COR-L47 (cell line): Measurements from ENCODE around the gene CSTA.
A peak's percentile ranks its signal among the peaks of the same experiment; 100 is the strongest.
"Not testable (repeated sequence)": the region's sequence is repeated elsewhere in the genome, so short reads cannot be mapped to it uniquely, and the experiment has no call there.

Source experiments
- DNase-seq: peaks from one replicate; lab custom pipeline; 2025; lab: John Stamatoyannopoulos, UW

CSTA gene

DNA sequence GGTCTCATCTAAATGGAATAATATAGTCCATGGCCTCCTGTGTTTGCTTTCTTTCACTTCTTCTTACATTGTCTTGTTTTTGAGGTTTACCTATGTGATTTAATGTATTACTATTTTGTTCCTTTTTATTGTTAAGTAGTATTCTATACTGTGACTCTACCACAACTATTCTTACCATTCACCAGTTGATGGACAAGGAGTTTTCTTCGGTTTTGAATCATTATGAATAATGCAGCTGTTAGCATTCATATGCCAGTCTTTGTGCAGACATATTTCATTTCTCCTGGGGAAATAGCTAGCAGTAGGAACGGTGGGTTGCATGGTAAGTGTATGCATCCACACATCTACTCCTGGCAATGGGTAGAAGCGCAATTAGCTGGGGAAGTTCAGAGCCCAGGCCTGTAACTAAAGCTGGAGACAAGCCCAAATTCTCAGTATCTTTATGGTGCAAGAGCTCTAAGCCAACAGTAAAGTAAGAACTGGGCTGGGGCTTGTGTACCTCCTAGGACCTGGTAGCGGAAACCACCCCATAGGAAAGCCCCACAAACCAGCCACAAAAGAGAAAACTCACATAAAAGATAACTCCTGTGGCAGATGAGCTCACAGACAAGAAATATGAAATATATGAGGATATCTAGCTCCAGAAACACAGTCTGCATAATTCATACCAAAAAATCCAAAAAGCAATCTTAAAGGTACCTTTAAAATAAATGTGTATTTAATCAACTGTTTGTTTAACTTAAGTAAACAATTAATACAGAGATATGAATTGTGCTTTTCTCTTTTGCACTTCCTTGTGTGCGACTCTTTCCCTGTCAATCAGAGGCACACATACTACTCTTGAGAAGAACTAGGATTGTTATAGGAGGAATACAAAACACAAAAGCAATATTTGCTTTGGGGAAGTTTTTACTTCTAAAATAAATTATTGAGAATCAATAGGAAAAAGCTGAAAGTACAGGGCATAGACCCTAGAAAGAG lies 2.7 kb upstream of the CSTA start:
- no peak for DNase-seq

DNA sequence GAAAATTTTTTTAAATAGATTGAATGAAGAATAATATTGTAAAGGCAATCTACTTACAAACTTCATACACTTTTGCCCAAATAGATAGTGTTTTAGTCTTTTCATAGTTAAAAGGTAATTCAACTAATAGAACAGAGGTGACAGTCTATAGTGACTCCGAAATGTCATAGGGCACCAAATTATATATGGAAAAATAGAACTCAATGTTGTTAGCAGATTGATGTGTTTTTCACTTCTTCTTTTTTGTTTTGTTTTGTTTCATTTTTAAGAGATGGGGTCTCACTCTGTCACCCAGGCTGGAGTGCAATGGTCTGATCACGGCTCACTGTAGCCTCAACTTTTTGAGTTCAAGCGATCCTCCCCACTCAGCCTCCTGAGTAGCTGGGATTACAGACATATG lies 721 bp downstream of the CSTA start:
- no peak for DNase-seq

DNA sequence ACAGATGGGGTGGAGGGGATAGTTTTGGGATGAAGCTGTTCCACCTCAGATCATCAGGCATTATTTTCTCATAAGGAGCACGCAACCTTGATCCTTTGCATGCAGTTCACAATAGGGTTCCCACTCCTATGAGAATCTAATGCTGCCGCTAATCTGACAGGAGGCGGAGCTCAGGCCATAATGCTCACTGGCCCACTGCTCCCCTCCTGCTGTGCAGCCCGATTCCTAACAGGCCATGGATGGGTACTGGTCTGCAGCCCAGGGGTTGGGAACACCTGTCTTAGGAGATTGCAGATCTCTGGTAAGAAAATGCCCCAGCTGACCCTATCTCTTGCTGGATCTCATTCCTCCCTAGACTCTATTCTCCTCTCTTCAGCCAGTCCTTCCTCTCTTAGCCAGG lies 6.8 kb downstream of the CSTA start:
- DNase-seq, result no peak

DNA sequence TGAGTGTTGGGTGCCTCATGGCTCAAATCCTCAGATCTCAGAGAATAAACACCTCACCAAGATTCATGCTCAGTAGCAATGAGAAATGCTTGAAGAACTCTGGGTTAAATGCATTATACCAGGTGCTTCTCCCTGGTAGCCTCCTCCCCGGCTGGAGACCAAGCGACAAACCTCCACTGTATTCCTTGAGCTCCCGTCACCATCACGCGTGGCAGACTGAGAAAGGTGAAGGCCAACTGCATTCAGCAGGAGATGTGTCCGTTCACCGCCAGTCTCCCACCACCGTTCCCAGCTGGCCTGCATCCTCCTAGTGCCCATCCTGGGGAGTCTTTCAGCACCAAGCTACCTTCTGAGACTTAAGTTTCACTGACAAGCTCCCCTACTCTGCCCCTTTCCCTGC lies 7.5 kb downstream of the CSTA start:
- no peak for DNase-seq

DNA sequence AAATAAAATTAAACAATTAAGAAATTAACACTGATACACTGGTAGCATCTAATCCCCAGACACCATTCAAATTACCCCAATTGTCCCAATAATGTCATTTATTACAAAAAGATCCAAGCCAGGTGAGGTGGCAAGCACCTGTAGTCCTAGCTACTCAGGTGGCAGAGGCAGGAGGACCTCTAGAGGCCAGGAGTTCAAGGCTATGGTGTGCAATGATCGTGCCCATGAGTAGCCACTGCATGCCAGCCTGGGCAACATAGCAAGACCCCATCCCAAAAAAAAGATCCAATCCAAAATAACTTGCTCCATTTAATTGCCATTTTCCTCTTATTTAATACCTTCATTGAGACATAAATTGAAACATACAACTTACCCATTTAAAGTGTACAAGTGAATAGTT lies 17.8 kb downstream of the CSTA start:
- no peak for DNase-seq

DNA sequence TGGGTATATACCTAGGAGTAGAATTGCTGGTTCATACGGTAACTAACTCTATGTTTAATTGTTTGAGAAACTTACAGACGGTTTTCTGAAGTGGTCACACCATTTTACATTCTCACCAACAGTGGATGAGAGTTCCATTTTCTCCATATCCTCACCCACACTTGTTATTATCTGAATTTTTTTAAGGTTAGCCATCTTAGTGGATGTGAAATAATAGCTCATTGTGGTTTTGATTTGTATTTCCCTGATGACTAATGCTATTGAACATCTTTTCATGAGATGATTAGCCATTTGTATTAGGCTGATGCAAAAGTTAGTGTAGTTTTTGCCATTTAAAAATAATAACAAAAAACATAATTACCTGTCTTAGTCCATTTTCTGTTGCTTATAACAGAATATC lies 18.6 kb downstream of the CSTA start:
- no peak for DNase-seq

DNA sequence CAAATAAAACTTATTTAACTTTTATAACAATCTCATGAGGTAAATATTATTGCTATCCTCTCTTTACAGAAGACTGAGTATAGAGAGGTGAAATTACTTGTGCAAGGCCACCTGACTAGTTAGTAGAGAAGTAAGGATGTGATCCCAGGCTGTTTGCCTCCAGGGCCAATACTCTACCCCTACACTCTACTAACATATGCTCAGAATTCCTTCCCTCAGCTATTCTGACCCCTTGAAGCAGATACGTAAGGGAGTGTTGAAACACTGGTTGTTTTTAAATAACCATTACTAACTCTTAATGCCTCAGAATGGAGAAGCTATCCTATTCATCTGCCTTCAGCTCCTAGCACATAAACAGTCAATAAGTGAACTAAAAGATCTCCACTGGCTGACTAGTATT lies 24.1 kb downstream of the CSTA start:
- no peak for DNase-seq

DNA sequence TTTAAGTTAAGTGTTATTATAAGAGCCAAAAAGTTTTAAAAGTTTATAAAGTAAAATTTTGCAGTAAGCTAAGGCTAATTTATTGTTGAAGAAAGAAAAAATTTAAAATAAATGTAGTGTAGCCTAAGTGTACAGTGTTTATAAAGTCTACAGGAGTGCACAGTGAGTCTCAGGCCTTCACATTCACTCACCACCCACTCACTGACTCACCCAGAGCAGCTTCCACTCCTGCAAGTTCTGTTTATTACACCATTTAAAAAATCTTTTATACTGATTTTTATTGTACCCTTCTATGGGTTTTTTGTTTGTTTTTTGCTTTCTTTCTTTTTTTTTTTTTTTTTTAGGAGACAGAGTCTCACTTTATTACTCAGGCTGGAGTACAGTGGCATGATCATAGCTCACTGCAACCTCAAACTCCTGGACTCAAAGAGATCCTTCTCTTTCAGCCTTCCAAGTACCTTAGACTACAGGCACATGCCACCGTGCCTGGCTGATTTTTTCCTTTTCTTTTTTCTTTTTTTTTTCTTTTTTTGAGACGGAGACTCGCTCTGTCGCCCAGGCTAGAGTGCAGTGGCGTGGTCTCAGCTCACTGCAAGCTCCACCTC lies 25.9 kb downstream of the CSTA start:
- no peak for DNase-seq

DNA sequence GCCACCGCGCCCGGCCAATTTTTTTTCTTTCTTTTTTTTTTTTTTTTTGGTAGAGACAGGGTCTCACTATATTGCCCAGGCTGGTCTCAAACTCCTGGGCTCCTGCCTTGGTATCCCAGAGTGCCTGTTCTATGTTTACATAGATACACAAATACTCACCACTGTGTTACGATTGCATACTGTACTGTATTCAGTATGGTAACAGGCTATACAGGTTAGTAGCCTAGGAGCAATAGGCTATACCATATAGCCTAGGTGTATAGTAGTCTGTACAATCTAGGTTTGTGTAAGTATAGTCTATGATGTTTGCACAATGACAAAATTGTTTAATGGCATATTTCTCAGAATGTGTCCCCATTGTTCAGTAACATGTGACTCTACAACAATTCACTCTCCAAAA lies 26.6 kb downstream of the CSTA start:
- DNase-seq, result no peak

DNA sequence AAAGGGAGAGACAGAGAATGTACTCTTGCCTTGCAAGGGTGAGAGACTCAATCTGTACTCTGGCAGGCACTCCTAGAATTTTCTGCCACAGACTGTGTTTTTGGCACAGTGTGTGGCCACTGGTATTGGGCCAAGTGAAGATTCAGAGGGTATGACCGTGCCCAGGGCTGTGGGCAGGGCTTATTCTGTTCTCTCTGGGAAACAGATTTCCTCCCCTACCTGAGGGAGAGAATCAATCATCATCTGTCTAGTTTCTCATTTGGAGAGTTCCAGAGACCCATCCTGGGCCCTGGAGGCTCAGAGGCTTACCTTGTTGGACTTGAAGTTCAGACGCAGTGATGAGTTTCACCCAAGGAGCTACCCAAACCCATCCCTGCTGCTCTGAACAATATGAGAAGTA lies 28.2 kb downstream of the CSTA start:
- no peak for DNase-seq

DNA sequence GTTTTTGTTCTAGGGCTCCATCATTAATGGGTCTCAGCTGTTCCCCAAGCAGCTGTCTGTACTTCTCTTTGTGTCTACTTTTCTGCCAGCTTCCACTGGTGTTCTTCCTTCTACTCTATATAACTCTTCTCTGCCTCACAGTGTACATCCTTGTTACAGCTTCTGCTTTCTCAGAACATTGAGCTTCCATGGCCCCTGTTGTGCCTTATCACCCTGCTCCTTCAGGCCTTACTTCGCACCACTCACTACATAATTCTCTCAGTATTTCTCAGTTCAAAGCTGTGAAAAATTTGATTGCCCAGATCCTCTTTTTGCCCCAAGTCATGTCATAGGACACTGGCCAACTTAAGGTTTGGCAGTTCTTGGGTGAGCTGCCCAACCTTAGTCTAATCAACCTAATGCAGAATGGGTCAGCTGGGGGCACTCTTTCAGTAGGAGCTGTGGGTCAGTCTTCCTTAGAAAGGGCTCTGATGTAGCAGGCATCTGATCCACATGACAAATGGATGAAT lies 28.9 kb downstream of the CSTA start:
- DNase-seq, result no peak

DNA sequence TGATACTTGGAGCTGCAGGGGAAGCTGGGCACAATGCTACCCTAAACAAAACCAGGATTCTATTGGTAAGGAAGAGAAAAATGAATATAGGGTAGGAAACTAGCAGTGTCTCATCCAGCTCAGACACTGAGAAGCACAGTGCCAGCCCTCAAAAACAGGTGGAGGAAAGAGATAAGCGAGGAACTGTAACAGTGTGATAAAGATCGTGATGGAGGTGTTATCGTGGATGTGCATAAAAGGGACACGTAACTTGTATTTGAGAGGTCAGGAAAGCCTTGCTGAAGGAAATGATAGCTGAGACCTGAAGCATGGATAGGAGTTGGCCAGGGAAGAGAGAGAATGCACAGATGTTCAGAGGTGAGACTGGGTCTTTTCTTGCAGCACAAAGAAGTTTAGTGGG lies 30.6 kb downstream of the CSTA start:
- no peak for DNase-seq

DNA sequence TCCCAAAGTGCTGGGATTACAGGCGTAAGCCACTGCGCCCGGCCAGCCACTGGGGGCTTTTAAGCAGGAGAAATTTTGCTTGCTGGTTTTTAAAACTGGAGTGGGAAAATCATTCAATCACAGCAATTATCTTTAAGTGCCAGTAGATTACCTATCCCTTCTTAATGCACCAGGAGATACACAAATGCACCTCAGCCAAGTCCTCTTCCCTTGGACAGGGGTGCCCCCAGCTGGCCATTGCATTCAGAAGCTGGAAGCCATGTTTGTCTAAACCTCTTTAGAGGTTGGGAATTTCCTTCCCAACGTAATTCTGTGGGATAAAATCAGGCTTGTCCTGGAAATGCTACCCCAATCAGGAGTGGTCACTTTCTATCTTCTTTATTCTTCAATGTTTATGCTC lies 31.4 kb downstream of the CSTA start:
- DNase-seq, result peak; percentile 66

DNA sequence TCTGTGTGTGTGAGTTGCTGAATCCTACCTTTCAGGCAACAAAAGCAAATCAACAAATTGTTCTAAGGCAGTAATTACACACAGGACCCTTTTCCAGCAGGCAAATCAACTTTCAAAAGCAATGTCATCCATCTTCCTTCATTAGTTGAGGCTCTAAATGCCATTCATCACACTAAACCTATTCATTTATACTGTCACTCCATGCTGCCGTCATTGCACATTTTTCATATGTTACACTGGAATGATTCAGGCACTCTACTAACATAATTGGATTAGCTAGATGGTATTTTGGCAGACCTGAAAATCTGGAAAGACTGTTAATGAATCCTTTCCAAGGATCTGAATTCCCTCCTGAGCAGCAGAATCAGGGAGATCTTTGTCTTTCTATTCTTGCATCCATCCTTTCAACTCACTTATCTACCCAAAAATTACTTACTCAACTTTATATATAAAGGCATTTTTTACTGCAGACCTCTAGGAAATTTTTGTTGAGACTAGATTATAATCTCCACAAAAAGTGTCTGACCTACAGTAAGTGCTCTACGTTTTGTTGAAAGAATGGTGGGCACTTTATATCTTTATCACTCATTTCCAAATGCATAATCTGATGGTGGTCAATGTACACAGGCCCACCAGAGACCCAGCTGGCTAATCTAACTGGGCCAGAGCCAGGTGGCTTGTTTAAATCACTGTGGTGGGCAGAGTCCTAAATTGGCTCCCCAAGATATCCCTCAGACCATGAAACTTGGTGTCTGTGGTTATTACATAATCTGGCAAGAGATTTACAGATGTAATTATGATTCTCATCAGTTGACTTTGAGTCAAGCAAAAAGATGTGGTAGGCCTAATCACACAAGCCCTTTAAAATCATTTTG lies 33.0 kb downstream of the CSTA start:
- no peak for DNase-seq

DNA sequence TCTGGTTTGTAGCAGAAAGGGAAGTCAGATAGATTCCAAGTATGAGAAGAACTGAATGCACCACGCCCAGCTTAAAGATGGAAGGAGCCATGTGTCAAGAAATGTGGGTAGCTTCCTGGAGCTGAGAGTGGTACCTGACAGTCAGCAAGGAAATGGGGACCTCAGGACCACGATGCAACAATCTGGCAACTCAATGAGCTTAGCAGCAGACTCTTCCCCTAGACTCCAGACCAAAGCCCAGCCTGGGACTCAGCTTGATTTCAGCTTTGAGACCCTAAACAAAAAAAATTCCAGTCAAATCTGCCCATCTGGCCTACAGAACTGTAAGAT lies 33.6 kb downstream of the CSTA start:
- DNase-seq, result no peak

DNA sequence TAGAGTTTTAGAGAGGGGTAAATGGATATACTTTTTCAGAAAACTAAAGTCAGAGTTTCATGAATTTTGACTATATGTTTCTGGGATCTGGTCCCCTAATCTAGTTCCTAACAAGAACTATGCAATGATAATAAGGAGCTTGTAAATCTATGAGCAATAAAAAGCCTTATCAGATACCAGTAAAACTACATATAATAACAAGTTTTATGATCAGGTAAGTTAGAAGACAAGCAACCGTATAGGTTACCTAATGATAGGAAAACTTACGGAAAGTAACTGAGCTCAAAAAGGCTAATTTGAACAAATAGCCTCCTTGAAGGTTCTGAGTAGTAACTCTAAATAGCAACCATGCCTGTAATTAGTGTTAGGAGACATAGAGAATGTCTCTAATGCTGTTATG lies 37.0 kb downstream of the CSTA start:
- no peak for DNase-seq

DNA sequence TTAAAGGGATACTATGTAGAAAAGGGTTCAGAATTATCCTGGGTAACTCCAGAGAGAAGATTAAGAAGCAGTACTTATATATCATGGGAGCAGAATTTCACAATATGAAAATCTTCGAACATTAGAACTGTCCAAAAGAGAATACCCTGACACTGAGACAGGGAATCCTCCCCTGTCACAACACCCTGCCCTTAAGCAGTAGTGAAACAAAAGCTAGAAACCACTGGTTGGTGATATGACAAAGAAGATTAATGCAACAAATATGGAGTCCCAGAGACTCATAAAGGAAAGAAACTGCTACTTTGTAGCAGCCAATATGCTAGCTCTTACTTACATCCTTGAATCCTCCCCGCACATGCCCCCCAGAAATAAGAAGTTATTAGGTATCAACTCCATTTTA lies 39.4 kb downstream of the CSTA start:
- no peak for DNase-seq

DNA sequence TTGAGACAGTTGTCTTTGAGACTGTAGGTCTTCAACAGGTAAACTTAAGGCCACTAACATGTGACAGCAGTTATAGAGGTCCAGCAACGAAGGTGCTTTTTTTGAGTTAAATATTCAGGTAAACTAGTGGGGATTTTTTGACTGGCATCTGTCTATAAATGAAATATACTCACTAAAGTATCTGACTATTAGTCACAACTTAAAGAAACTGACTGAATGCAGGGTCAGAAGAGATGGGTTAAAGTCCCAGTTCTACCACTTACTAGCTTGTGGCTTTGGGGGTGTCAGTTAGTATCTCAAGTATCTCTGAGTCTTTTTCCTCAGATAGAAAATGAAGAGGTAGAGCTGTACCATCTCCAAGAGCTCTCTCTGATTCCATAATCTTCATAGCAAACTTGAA lies 40.0 kb downstream of the CSTA start:
- no peak for DNase-seq

DNA sequence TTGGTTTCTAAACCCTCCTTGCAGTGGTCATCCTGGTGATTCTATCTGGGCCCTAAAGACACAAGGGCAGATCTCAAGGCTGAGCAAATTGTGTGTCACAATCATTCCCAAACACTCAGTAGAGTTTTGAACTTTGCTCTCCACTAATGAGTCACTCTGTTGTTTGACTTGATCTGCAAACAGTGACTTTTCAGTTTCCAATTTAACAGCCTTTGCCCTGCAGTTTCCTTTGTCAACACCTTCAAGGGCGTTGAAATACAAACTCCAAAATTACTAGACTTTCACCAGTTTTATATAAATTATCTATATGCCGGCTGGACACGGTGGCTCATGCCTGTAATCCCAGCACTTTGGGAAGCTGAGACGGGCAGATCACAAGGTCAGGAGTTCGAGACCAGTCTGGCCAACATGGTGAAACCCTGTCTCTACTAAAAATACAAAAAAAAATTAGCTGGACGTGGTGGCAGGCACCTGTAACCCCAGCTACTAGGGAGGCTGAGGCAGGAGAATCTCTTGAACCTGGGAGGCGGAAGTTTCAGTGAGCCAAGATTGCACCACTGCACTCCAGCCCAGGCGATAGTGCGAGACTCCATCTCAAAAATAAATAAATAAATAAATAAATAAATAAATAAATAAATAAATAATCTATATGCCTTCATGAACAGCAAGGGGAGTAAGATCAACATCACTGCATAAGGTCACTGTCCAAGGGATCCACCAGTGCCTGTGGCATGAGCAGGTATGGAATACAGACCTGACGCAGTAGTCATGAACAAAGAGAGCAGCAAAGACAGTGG lies 40.7 kb downstream of the CSTA start:
- not testable (repeated sequence) for DNase-seq

DNA sequence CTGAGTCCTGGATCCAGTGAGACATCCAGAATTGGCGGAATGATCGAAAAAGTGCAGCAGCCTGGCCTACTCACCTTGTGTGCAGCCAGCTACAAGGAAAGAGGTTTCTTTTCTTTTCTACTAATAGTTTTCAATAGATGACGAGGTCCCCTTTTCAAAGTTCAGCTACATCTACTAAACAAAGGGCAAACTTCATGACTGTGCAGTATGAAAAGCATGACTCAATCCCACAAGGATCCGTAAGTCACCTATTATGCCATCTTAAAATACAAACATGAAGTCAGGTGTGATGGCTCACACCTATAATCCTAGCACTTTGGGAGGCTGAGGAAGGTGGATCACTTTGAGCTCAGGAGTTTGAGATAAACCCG lies 41.3 kb downstream of the CSTA start:
- no peak for DNase-seq

DNA sequence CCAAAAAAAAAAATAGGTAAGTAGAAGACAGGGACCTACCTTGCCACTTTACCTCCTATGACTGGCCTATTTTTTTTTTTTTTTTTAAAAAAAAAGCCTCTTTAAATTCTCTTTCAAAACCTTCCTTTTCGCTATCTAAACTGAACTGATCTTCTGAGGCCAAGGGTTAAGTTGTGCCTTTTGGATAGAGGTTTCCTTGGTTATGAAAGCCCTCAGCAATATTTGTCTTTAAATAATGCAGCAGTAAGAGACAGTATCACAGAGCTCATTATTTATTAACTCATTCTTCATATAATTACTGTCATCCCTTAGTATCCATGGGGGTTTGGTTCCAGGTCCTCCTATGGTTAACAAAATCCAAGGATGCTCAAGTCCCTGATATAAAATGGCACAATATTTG lies 49.0 kb downstream of the CSTA start:
- no peak for DNase-seq

DNA sequence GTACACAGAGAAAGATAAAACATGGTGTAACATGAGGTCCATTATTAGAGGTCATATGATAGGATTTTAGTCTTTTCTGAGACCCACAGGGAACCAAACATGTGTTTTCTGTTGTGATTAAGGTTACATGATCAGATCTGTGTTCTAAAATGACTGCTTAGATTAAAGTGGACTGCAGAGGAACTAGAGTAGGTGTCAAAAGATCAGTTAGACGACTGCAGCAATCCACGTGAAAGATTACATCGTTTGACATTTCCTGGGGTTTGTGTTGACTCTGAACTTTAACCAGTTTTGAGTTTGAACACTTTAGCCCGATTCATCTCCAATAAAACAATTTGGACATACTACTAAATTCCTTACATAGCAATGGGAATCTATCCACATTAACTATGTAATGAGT lies 52.9 kb downstream of the CSTA start:
- DNase-seq, result no peak
